ENCODE measurements around the gene SRXN1.
"Not testable (repeated sequence)": the region's sequence is repeated elsewhere in the genome, so short reads cannot be mapped to it uniquely, and the experiment has no call there.

The SRXN1 gene

GRCh38 chr20:653590-654416 is 803 bp upstream of the SRXN1 start:
- no peak for DNase-seq

GRCh38 chr20:652615-653109 is 338 bp downstream of the SRXN1 start:
- DNase-seq = no peak

- DNase-seq = no peak
Observed at GRCh38 chr20:651713-652614, 1.0 kb downstream of the SRXN1 start.

- no peak for DNase-seq
Observed at GRCh38 chr20:650954-651353, 2.0 kb downstream of the SRXN1 start.

- DNase-seq = no peak
Observed at GRCh38 chr20:650281-650680, 2.7 kb downstream of the SRXN1 start.

GRCh38 chr20:647479-648019 is 5.5 kb downstream of the SRXN1 start:
- DNase-seq = no peak

- DNase-seq = no peak
Observed at GRCh38 chr20:646868-647233, 6.1 kb downstream of the SRXN1 start.

GRCh38 chr20:646107-646867 is 6.7 kb downstream of the SRXN1 start:
- no peak for DNase-seq

GRCh38 chr20:645318-646106 is 7.5 kb downstream of the SRXN1 start:
- DNase-seq = peak; percentile 69

- DNase-seq = no peak
Observed at GRCh38 chr20:644692-645317, 8.2 kb downstream of the SRXN1 start.

- no peak for DNase-seq
Observed at GRCh38 chr20:642398-643174, 10.4 kb downstream of the SRXN1 start.

- not testable (repeated sequence) for DNase-seq
Observed at GRCh38 chr20:642013-642397, 11.0 kb downstream of the SRXN1 start.

- DNase-seq = no peak
Observed at GRCh38 chr20:641516-641875, 11.5 kb downstream of the SRXN1 start.

GRCh38 chr20:640674-641515 is 12.1 kb downstream of the SRXN1 start:
- no peak for DNase-seq

- no peak for DNase-seq
Observed at GRCh38 chr20:638579-638978, 14.4 kb downstream of the SRXN1 start.

- no peak for DNase-seq
Observed at GRCh38 chr20:637559-637958, 15.4 kb downstream of the SRXN1 start.

- no peak for DNase-seq
Observed at GRCh38 chr20:635893-636338, 17.1 kb downstream of the SRXN1 start.

- DNase-seq = no peak
Observed at GRCh38 chr20:635028-635892, 17.7 kb downstream of the SRXN1 start.

Data from stimulated activated CD4-positive, alpha-beta T cell treated with anti-CD3 and anti-CD28 coated beads, Interleukin-4, amount 100 ng/mL, for 1 hour (primary cell).